ENCODE measurements around the gene SEMG1.

The SEMG1 gene

DNA sequence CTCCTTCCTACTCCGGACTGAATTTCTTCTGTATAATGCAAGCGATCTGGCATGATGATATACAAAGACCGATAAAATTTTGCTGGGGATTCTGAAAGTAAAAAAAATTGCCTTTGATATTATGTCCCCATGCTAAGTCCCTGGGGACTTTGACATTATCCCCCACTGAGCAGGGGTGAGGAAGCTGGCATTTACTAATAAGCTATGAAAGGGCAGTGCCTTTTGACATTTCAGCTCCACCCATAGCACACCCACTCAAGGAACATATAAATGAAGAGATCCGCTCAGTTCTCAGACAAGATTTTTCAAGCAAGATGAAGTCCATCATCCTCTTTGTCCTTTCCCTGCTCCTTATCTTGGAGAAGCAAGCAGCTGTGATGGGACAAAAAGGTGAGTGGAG lies 14.2 kb downstream of the SEMG1 start, which contains the start of gene SEMG2:
Gene SEMG2, plus strand, starts transcription at position 298 of the 400 bp plus-strand sequence. Its CDS starts 17 bp downstream, at position 315.
- DNase-seq (ENCODE audit: low spot score) = no peak
- H3K4me3 ChIP-seq = no peak within 1 kb of the TSS
- TF ChIP-seq, protein P1, sequence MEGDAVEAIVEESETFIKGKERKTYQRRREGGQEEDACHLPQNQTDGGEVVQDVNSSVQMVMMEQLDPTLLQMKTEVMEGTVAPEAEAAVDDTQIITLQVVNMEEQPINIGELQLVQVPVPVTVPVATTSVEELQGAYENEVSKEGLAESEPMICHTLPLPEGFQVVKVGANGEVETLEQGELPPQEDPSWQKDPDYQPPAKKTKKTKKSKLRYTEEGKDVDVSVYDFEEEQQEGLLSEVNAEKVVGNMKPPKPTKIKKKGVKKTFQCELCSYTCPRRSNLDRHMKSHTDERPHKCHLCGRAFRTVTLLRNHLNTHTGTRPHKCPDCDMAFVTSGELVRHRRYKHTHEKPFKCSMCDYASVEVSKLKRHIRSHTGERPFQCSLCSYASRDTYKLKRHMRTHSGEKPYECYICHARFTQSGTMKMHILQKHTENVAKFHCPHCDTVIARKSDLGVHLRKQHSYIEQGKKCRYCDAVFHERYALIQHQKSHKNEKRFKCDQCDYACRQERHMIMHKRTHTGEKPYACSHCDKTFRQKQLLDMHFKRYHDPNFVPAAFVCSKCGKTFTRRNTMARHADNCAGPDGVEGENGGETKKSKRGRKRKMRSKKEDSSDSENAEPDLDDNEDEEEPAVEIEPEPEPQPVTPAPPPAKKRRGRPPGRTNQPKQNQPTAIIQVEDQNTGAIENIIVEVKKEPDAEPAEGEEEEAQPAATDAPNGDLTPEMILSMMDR (IDR thresholded peaks at IDR 0.05) = no peak
- H3K27ac ChIP-seq = no peak within 1 kb of the TSS

DNA sequence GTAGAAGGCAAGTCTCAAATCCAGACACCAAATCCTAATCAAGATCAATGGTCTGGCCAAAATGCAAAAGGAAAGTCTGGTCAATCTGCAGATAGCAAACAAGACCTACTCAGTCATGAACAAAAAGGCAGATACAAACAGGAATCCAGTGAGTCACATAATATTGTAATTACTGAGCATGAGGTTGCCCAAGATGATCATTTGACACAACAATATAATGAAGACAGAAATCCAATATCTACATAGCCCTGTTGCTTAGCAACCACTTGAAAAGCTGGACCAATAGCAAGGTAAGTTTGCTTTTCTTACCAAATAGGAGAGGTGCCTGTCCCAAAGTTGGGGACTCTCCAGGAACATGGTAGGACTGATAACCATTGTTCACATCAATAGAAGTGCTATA lies 16.3 kb downstream of the SEMG1 start:
- no peak overlapping the region for H3K27ac ChIP-seq
- no peak overlapping the region for H3K4me3 ChIP-seq
- no peak for DNase-seq (ENCODE audit: low spot score)
- TF ChIP-seq, protein P1 (IDR thresholded peaks at IDR 0.05) = no peak

DNA sequence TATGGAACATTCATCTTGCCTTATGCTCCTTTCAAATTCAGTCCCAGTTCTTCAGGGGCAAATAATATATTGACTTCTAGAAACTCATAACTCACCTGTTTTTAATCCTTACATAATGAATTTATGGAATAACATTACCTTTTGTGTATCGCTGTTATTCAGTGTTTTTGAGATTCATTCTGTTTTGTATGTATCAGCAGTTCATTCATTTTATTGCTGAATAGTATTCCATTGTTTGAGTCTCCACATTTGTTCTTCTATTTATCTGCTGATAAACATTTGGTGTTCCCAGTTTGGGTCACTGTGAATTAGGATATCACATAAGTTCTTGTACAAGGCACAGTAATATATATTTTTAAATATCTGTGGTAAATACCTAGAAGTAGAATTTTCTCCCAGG lies 19.5 kb downstream of the SEMG1 start:
- TF ChIP-seq, protein P1 (IDR thresholded peaks at IDR 0.05) = no peak
- no peak for DNase-seq (ENCODE audit: low spot score)
- no peak overlapping the region for H3K4me3 ChIP-seq
- no peak overlapping the region for H3K27ac ChIP-seq

DNA sequence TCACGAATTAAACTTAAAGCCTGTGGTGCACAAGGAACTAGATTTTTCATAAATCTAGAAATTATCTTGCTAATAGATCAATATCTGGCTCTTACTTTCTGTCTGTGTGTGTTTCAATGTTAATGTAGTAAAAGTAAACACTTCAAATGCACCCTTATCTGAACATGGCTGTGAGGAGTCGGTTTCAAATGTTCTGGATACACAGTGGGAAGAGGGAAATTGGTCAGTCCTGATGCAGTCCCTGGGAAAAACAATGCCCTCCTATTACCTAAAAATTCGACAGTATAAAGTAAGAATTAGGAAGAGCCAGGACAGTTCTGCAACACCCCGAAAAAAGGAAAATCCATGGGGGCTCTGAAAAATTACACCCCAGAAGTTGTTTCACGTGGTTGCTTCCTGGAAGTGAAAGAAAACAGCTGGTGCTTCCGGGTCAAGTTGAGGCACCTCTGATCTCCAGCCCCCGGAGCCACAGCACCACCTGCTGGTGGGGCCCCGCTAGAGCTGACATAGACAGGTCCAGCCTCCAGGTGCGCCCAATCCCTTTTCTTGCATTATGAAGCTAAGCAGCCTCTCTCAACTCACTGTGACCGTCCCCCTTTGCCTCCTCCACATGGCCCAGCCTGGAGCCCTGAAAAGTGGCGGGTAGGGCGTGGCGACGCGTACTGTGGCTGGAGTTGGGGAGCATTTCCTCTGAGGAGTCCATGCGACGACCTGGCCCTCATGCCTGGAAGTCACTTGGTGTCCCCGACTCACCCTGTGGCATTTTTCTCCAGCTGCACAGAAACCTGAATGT lies 22.6 kb downstream of the SEMG1 start:
- DNase-seq (ENCODE audit: low spot score) = no peak
- no peak overlapping the region for H3K4me3 ChIP-seq

DNA sequence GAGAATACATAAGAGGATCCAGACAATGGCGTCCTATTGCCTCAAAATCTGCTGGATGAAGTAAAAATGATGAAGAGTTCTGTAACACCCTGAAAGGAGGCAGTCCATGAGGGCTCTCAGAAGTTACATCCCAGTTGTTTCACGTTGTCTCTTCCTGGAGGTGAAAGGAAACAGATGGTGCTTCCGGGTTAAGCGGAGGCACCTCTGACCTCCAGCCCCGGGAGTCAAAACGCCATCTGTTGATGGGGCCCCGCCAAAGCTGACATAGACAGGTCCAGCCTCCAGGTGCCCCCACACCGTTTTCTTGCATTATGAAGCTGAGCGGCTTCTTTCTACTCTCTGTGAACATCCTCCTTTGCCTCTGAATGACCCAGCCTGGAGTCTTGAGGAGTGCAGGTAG lies 23.8 kb downstream of the SEMG1 start:
- DNase-seq (ENCODE audit: low spot score) = no peak

More for the DNA sequence above, 22.6 kb downstream of the SEMG1 start:
- H3K27ac ChIP-seq = no peak overlapping the region
- TF ChIP-seq, protein P1 (IDR thresholded peaks at IDR 0.05) = no peak

DNA sequence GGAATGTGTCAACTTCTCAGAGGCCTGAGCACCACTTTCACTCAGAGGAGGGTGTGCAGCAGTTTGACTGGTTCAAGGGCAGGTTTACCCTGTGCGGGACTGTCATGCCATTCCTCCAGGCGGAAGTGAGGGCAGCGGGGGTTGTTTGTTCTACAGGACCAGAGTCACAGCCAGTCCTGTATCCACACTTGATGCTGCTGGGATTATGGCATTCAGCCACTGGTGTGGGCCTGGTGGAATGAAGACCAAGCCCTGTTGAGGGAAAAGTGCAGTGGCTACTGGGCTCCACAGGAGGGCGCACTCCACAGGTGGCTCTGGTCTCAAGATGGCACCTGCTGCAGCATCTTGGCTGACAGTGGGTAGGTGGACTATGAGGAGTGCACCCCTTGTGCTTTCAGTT lies 29.2 kb downstream of the SEMG1 start:
- Histone ChIP-seq H3K4me3 (no peak overlapping the region), H3K27ac (no peak overlapping the region)
- DNase-seq (ENCODE audit: low spot score) = no peak
- TF ChIP-seq, protein P1 (IDR thresholded peaks at IDR 0.05) = no peak

More for the DNA sequence above, 23.8 kb downstream of the SEMG1 start:
- H3K27ac ChIP-seq = no peak overlapping the region
- TF ChIP-seq, protein P1 (IDR thresholded peaks at IDR 0.05) = no peak
- no peak overlapping the region for H3K4me3 ChIP-seq

DNA sequence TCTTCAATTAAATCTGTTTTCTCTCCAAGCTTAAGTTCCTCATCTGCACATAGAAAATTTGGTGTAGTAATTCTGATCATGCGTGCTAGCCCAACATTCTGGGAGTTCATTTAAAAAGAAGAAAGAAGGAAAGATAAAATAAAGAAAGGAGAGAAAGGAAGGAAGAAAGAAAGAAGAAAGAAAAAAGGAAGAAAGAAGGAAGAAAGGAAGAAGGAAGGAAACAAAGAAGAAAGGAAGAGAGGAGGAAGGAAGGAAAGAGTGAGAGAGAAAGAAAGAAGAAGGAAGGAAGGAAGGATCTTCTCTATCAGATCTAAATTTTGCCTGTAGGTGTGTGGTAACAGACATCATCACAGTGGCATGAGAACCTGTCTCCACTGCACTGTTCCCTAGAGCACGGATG lies 31.3 kb downstream of the SEMG1 start:
- DNase-seq (ENCODE audit: low spot score) = no peak
- no peak overlapping the region for H3K4me3 ChIP-seq
- H3K27ac ChIP-seq = no peak overlapping the region
- TF ChIP-seq, protein P1 (IDR thresholded peaks at IDR 0.05) = no peak
